ENCODE data around the gene FSD1L. TPM values are rescaled to one million over a fixed set of nuclear protein-coding genes. Genes with fewer than 3 reads are reported as not detected.
A peak's percentile ranks its signal among the peaks of the same experiment; 100 is the strongest.

FSD1L gene
- total RNA-seq: 1.2 and 1.3 TPM in 2 replicates

DNA sequence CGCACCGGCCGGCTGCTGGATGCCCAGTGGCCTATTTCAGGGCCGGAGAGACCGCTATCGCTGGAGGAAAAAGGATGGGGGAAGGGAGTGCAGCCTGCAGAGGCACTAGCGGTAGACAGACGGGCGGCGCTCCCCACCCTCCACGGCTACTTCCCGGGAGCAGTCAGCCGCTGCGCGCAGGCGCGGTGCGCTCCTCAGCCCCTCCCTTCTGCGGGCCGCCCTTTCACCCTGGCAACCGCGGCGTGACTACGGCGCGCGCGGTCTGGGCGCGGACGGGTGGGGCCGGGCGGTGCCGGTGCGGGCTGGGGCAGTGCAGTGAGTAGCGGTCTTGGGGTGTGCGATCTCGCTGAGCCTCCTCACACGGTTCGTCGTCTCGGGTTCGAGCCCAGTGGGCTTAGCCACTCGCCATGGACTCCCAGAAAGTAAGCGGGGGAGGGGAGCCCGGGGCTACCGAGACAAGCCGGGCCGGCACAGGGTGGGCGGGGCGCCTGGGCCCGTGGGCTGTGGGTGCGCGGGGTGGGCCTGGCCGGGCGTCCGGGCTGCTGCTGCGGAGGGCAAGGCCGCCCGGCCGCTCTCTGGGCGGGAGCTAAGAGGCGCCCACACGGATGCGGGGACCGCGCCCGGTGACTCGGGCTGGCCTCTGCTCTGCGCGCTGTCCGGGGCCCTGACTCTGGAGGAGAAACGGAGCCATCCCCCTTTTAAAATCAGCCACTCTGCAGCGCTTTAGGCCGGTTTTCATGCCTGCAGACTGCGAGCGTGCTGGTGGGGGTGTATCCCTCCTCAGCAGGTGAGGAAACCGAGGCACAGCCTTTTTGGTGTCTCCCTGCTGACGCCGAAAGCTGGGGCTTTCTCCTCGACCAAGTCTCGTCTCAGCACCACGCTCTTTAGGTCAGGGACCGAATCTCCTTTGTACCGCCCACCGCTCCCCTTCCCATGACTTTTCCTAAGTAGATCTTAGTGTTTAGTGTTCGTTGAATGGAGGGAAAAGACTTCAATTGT lies at the start of gene FSD1L:
TSS of gene FSD1L (plus strand) at position 221 of the 999 bp plus-strand sequence. CDS start at position 408, 187 bp downstream.
- DNase-seq (ENCODE audit: low read depth in 2 of 2): peak; percentile 65 to 86

DNA sequence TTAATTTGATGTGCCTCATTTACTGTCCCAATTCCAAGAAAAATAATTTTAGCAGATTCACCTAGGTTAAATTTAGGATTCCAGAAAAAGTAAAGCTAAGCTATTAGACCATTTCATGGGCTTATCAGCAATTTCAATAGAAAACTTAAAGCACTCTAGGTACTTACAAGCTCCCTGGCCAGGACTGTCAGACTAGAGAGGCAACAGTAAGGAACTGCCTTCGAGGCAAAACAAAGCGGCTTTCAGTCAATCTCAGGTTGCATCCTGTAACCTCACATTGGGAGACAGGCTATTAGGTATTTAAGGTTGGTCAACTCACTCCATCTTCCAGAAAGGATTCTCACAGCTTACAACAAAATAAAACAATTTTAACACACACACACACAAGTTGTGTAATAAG lies 48.7 kb upstream of the FSD1L start:
- DNase-seq (ENCODE audit: low read depth in 2 of 2): no peak

DNA sequence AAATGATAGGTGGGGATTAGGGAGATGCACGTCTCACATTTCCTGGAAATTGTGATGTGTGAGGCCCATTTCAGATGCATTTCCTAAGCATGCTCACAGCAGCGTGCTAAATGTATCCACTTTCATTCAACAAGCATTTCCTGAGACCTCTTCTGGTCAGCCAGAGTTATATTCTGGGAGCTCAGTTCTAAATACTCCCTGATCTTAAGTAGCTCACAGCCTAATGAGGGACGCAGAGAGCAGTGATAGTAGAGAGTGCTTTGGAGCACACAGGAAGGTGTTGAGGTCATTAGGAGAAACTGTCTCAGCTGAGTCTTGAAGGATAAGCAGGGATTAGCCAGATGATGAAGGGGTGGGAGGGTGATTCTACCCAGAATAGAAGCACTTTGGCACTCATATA lies 46.2 kb upstream of the FSD1L start:
- DNase-seq (ENCODE audit: low read depth in 2 of 2): peak; percentile 33 to 68

DNA sequence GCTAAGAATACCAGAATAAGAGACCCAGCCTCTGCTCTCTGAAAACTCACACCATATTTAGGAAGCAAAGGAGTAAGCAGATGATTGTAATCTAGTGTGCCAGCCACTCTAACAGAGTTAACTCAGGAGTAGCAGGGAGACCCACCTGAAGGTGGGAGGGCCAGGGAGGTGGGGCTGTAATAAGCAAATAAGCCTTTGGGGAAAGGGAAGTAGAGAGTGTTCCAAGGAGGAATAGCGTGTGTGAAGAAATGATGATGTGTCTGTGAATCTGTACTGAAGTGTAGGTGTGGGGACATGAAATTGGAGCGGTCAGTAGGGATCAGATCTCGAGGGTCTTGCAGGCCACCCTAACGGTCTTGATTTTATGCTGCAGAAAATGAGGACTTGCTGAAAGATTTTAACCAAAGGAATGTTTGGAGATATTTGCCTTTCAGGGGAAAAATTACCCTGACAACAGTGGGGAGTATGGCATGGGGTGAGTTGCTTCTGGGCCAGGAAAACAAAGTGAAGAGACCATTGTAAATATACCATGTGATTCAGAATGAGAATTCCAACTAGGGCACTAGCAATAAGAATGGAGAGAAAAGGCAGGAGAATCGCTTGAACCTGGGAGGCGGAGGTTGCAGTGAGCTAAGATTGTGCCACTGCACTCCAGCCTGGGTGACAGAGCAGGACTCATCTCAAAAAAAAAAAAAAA lies 44.1 kb upstream of the FSD1L start:
- no peak for DNase-seq (ENCODE audit: low read depth in 2 of 2)

DNA sequence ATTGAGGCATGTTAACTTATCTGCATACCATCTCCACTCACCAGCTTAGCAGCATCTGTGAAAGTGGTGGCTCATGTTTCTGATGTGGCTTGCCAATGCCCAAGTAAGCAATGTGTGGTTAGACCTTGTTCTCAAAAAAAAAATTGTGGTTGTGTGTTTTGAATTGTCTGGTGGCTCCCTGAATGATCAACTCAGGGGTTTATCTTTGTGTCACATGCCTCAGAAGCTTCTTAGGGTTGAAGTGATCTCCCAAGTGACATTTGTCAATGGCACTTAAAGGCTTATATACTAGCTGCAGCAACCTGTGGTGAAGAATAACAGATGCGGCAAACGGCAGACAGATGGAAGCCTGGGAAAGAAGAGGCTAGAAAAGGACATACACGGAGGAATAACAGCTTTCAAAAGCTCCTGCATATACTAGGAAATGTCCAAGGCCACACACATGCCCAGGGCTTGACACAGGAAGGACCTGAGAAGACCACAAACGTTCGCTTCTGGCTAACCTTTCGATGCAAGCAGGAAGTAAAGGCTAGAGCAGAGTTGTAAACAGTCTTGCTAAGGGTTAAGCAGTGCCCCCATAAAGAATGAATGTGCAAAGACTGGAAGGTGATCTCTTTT lies 42.2 kb upstream of the FSD1L start:
- peak; percentile 4 to 59 for DNase-seq (ENCODE audit: low read depth in 2 of 2)

DNA sequence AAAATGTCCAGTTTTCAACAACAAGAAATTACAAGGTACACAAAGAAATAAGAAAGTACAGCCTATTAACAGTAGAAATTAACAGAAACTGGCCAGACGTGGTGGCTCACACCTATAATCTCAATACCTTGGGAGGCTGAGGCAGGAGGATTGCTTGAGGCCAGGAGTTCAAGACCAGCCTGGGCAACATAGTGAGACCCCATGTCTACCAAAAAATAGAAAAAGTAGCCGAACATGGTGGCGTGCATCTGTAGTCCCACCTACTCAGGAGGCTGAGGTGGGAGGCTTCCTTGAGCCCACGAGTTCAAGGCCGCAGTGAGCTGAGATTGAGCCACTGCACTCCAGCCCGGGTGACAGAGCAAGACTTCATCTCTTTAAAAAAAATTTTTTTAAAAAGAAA lies 41.5 kb upstream of the FSD1L start:
- no peak for DNase-seq (ENCODE audit: low read depth in 2 of 2)

DNA sequence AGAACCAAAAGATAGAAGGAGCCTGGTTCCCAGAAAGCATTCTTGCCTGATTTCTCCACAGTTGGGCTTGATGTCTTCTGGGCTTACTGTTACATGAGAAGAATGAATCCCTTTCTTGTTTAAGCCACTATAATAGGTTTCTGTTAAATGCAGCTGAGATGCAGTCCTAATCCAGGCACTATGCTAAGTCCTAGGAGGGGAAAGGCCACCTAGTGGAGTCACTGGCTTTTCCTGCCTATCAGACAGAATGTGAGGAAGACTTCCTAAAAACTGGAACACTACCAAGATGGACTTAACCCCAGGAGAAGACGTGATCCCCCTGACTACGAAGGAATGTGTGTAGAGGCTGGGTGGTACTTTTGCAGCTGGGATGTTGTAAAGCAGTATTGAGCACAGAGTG lies 34.3 kb upstream of the FSD1L start:
- peak; percentile 23 to 35 for DNase-seq (ENCODE audit: low read depth in 2 of 2)

DNA sequence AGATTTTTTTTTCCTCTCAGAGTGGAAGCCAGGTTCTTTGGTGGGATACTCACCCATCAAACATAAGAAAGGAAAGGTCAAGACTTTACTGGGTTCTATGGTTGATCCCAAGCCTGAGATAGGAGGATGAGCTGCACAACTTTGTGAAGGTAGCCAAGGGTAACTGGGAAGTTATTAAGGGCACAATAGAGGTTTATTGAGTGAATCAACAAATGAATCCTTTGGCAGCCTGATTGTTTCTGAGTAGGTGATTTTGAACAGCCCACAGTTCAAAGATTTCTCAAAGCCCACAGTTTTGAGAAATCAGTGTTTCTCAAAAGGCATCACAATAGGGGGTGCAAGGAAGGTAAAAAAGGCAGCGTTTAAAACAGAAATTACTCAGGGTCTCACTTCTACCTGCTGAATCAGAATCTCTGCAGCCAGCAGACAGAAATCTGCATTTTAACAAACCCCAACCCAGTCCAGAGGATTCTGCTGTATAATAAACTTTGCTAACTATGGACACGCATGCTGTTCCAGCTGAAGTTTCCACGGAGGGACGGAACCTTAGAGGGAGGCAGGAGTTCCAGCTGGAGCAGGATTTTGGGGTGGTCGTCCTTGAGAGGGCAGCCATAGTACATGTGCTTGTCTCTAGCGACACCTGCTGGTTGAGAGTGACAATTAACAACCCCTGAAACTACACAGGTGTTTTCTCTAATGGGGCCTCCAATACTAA lies 32.7 kb upstream of the FSD1L start:
- DNase-seq (ENCODE audit: low read depth in 2 of 2): peak; percentile 57 to 75

DNA sequence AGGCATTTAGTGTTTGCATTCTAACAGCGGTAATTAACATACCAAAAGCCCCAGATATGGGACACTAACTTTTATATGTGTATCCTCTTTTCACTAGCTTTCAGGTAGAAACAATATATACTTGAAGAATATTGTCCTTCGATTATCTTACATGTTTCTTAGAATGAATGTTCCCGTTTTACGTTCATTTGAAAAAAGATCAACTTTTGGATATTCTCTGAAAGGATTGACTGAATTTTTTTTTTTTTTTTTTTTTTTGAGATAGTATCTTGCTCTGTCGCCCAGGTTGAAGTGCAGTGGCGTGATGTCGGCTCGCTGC lies 32.2 kb upstream of the FSD1L start:
- DNase-seq (ENCODE audit: low read depth in 2 of 2): no peak

DNA sequence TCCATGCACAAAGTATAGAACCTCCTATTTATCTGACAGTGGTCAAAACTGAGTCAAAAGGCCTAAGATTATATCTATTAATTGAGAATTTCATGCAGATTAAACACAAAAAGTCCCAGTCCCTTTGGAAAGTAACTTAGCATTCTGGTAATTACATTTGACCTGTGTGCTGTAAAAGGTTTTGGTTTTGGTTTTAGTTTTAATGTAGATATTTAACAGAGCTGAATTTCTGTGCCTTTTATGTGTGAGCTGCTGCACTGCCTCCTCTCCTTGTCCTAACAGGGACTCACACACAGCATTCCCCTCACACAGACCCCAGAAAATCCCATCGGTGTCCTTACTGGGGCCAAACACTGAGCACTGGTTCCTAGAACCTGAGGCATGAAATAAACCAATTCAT lies 31.0 kb upstream of the FSD1L start:
- DNase-seq (ENCODE audit: low read depth in 2 of 2): no peak

DNA sequence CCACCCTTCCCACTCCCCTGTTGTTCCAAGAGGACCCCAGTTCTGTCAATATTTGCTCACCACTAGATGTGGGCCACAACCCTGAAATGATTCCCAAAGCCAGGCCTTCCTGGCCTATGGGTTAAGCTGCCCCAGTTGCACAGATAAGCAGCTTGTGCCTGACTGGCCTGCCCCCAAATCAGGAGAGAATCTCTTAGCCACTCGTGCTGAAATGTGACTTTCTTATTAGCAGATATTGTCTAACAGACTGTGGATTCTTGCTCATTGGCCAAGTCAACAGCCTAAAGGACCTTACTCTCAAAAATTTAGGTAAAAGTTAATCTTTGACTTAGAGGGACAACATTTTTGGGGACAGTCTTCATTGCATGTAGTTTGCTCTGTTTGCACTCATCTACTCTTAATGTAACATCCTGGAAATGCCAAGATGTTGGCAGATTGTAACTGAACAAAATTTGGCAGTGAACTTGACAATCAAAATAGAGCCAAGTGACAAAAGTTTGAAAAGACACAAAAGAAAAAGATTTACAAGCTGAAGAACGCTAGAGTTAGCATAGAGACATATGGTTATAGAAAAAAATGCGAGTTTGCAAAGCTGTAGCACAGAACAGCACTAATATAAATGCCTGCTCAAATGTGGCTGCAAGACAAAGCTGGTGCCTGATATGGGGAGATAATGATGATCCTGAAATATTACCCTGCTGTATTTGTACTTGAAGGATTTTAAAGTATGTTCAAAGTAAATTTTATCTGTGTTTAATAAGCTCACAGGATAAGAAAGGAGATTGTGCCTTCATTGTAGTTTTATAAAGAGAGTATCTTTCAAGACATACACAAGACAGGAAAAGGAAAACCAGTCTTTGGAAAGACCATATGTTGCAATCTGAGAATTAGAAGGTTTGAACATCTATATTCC lies 29.0 kb upstream of the FSD1L start:
- DNase-seq (ENCODE audit: low read depth in 2 of 2): no peak

DNA sequence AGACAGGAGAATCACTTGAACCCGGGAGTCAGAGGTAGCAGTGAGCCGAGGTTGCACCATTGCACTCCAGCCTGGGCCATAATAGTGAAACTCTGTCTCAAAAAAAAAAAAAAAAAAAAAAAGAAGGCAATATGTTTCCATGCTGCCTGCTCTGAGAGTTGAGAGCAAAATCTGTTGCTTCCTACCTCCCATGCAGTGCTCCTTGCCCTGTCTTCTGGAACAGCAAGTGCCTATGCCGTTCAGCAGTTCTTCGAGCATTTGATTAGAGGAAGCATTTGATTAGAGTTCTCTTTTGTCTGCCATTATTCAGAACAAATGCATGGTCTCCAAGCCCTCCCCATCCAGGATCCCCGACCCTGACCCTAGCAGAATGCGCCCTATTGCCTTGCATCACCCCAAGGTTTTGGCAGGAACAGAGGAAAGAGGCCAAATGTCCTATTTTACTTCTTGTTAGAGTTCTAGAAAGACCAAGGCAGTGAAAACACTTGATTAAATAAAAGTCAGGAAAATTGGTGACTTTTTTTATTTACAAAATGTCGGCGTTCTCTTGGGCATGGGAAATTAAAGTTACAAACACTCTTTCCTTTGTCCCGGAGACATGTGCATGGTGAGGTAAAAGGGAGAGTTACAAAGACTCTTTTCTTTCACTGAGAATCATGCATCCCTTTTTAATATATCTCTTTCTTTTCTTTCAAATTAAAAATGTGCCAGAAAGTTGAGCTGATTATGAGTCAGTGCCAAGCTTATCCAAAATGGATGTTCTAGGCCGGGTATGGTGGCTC lies 27.8 kb upstream of the FSD1L start:
- no peak for DNase-seq (ENCODE audit: low read depth in 2 of 2)

DNA sequence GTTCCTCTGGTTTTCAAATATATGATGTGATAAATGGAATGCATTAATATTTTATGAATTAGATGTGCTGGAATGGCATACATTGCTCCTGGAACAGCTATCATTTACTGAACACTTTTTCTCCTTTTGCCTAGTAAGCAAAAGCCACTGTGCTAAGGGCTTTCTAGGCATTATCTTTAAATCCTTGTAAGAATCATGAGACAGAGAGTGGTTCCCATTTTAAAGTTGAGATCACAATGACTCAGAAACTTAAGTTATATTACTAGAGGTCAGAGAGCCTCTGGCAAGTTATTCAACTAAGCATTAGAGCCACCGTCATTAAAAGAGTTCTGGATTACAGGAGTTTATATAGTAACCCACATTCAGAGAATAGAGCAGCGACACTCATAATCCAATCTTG lies 26.7 kb upstream of the FSD1L start:
- no peak for DNase-seq (ENCODE audit: low read depth in 2 of 2)

DNA sequence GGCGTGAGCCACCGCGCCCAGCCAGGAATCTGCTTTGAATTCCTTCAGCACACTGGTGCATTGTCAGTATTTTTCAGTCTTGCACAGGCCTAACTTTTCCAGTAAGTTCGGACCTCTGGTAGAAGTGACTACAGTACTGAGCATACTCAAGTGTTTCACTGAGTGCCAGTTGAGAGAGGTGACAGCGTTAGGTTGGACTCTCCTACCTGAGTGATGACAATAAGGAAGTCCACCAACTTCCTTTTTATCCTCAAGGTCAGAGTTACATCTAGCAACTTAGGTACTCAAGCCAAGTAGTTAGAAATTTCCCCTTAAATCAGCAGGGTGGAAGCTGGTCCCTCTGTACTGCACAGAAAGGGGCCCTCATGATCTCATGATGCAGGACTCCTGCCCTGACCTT lies 26.0 kb upstream of the FSD1L start:
- no peak for DNase-seq (ENCODE audit: low read depth in 2 of 2)

DNA sequence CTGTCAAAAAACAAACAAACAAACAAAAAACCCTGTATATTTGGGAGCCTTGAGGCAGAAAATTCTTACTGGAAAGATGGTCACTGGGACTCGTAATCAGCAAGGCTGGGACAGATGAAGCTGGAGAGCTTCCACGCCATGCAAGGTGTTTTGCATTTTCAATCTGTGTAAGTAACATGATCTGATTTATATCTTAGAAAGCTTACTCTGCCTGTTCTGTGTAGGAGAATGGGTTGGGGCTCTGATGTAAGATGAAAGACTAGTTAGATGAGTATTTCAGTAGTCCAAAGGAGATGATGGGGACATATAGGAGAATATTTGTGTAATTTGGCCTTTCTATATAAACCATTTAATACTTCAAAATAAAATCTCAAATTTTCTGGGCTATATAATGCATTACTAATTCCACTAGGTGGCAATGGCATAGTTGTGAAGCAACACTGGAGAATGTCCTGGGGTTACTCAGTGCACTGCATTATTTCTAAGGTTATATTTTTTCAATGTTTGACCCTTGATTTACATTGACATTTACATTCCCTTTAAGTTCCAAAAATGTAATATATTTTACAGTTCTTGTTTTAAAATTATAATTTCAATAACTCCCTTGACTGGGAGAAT lies 21.9 kb upstream of the FSD1L start:
- DNase-seq (ENCODE audit: low read depth in 2 of 2): peak; percentile 35 to 43

DNA sequence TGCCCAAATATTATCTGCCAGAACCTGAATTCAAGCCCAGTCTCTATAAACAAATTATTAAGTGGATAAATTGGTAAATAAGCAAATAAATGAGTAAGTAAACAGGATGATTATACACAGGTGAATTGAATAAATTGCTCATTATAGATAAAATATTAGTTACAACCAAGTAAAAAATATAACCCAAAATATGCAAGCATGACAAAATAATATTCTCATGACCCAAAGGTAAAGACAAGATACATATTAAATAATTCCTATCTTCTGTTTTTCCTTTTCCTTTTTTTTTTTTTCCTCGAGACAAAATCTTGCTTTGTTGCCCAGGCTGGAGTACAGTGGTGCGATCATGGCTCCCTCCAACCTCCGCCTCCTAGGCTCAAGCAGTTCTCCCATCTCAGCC lies 21.2 kb upstream of the FSD1L start:
- no peak for DNase-seq (ENCODE audit: low read depth in 2 of 2)

DNA sequence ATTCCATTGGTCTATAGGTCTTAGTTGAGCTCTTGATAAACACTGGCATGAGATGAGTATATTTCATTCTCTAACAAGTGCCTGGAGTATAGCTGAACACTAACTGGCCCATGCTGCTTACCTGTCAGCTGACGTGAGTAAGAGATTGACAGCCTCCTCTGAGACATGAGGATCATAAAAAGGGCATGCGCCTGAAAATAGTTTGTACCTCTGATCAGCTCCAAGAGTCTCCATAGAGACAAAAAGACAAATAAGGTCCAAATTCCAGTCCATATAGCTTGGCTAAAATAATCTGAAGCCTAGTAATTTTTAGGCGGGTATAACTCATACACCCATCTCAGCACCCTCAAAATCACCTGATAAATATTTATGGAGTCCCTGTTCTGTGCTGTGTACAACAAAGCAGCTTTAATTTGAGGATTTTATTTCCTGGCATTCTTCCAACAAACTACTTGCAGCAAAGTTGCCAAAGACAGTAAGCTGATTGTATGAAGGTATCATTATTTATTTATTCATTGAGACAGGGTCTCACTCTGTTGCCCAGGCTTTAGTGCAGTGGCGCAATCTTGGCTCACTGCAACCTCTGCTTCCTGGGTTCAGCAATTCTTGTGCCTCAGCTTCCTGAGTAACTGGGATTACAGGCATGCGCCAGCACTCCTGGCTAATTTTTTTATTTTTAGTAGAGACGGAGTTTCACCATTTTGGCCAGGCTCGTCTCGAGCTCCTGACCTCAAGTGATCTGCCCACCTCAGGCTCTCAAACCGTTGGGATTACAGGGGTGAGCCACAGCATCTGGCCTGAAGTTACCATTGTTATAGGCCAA lies 16.2 kb upstream of the FSD1L start:
- DNase-seq (ENCODE audit: low read depth in 2 of 2): no peak

DNA sequence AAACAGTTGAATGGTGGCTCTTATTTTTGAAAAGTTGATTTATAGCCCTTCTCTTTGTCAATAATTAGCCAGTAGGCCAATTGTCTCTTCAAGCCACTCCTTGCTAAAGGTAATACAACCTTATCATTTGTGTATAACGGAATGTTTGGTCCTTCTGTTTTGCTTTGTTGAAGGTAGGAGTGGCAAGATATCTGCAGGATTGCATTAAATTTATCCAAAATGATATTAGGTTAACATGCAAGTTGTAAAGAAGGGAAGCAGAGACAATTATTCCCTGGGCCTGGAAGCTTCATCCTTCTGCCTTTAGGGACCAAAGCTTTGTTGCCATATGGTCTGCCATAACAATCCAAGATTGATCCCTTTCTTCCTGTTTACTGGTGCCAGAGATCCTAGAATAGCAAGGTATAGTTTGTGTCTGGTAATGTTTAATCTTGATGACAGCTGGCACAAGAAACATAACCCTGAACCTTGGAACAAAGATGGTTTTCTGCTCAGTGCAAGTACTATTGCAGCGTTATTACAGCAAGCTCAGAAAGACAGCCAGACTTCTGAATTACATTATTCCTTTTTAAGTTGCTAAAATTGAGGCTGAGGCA lies 15.5 kb upstream of the FSD1L start:
- DNase-seq (ENCODE audit: low read depth in 2 of 2): no peak

All from lung microvascular endothelial cell (primary cell).